Kidney (tissue), 14 donors: Measurements from ENCODE around the gene CHRNA7. TPM values are rescaled to one million over a fixed set of nuclear protein-coding genes. Genes with fewer than 3 reads are reported as not detected.

Source experiments
- DNase-seq, 5 donors: peaks; one replicate each; pipeline ENCODE4 v3.0.0-alpha.2; 2013 to 2020
- FAIRE-seq: peaks from 2 replicates; lab custom pipeline; 2012; peaks lifted over from hg19 to GRCh38; lab: Jason Lieb, UNC
- H3K27ac ChIP-seq, 2 donors: one replicate each; pipeline ENCODE4 v1.7.0; 2013; ENCODE audit warnings: low read depth in 2 of 2, low read length in 2 of 2, inconsistent platforms in 1 of 2
- H3K27me3 ChIP-seq: one replicate; pipeline ENCODE4 v1.7.1; 2013; ENCODE audit warnings: low read length, inconsistent platforms; ENCODE audit not compliant: control insufficient read depth, insufficient read depth
- H3K36me3 ChIP-seq, 3 donors: one replicate each; pipeline versions ENCODE4 v1.7.0 to v1.7.1; 2013; ENCODE audit warnings: low read length in 3 of 3, control low read depth in 1 of 3, inconsistent platforms in 1 of 3; ENCODE audit not compliant: insufficient read depth in 3 of 3, control insufficient read depth in 2 of 3
- H3K4me1 ChIP-seq, 3 donors: one replicate each; pipeline versions ENCODE4 v1.7.0 to v1.7.1; 2013; ENCODE audit warnings: low read length in 3 of 3, inconsistent platforms in 1 of 3, low read depth in 1 of 3; ENCODE audit not compliant: control insufficient read depth in 2 of 3, insufficient read depth in 2 of 3
- H3K4me3 ChIP-seq, 3 donors: one replicate each; pipeline versions ENCODE4 v1.7.0 to v1.8.1; 2013; ENCODE audit warnings: low read length in 3 of 3, control low read depth in 1 of 3, inconsistent platforms in 1 of 3
- H3K9ac ChIP-seq, 3 donors: one replicate each; pipeline versions ENCODE4 v1.7.0 to v1.7.1; 2013; ENCODE audit warnings: low read length in 3 of 3, control low read depth in 1 of 3, inconsistent platforms in 1 of 3
- H3K9me3 ChIP-seq, 3 donors: one replicate each; pipeline versions ENCODE4 v1.7.0 to v1.7.1; 2013; ENCODE audit warnings: low read length in 3 of 3, control low read depth in 1 of 3, inconsistent platforms in 1 of 3; ENCODE audit not compliant: control insufficient read depth in 2 of 3, insufficient read depth in 1 of 3
- CTCF ChIP-seq: IDR thresholded peaks from 3 replicates; pipeline ENCODE4 v1.5.1; 2012; ENCODE audit warnings: mild to moderate bottlenecking, moderate library complexity, borderline replicate concordance; ENCODE audit not compliant: insufficient read depth; ENCODE audit errors: extremely low read depth
- intact Hi-C: fragments of 100-400 bp; cut with DNase I; formaldehyde crosslinking; loops from one replicate; pipeline ENCODE4 v1.11.1; 2022
- polyA plus RNA-seq: library from polyadenylated mRNA; stranded (reverse); fragments of 350-450 nt; fragmentation: Illumina TruSeq; extraction: RNeasy Lipid Tissue Mini Kit (QIAGEN cat#74804); gene quantifications from one replicate; pipeline ENCODE4 v1.2.3, GENCODE V29; 2014; ENCODE audit warnings: low read depth, low replicate concordance; ENCODE audit not compliant: insufficient read depth
- total RNA-seq: library from RNA; stranded (reverse); fragmentation: NEBNext Ultra II Directional; extraction: Animal tissue kit (Norgen Biotek cat#: 25700); gene quantifications from one replicate; pipeline ENCODE4 v1.2.1, GENCODE V29; 2021
- donor health status: control.
- donor health status: control.
- donor health status: control.
- donor health status: control.
- donor health status: control.
- donor health status: DM: yes; HTN: yes; CAD: no.
- donor health status: Normal renal cell carcinoma (clear cell type).

The CHRNA7 gene
- total and polyA plus RNA-seq, 2 donors from 2014 or later = 0.80 to 1.6 TPM

- H3K4me3 ChIP-seq = no peak overlapping the region
- intact Hi-C loops = no loop called here
- FAIRE-seq (no peak), DNase-seq (no peak)
- H3K27me3 ChIP-seq = no peaks in the 10 kb centered on the region
- no peak overlapping the region for H3K27ac ChIP-seq
- no peak for TF ChIP-seq CTCF
- H3K36me3 ChIP-seq = no peaks in the 10 kb centered on the region
- H3K9me3 ChIP-seq = no peaks in the 10 kb centered on the region
- H3K9ac ChIP-seq = no peak overlapping the region
- H3K4me1 ChIP-seq = no peaks in the 10 kb centered on the region
These were observed 99.5 kb downstream of the CHRNA7 start for GRCh38 chr15:32129815-32130214.

- Histone ChIP-seq H3K27me3 (no peaks in the 10 kb centered on the region), H3K4me1 (no peaks in the 10 kb centered on the region), H3K36me3 (no peaks in the 10 kb centered on the region), H3K4me3 (no peak overlapping the region), H3K9me3 (no peaks in the 10 kb centered on the region), H3K27ac (no peak overlapping the region), H3K9ac (no peak overlapping the region)
- FAIRE-seq = no peak
- TF ChIP-seq CTCF = no peak
- intact Hi-C loops = no loop called here
- no peak for DNase-seq
These were observed 100.5 kb downstream of the CHRNA7 start for GRCh38 chr15:32130823-32131222.

GRCh38 chr15:32131803-32132202 lies 101.5 kb downstream of the CHRNA7 start:
- TF ChIP-seq CTCF = no peak
- Histone ChIP-seq H3K9ac (no peak overlapping the region), H3K36me3 (no peaks in the 10 kb centered on the region), H3K27ac (no peak overlapping the region), H3K4me3 (no peak overlapping the region), H3K4me1 (no peaks in the 10 kb centered on the region), H3K9me3 (no peaks in the 10 kb centered on the region), H3K27me3 (no peaks in the 10 kb centered on the region)
- intact Hi-C loops = no loop called here
- FAIRE-seq (no peak), DNase-seq (no peak)

GRCh38 chr15:32132859-32133258 lies 102.5 kb downstream of the CHRNA7 start:
- Histone ChIP-seq H3K4me1 (no peaks in the 10 kb centered on the region), H3K9ac (no peak overlapping the region), H3K4me3 (no peak overlapping the region), H3K27me3 (no peaks in the 10 kb centered on the region), H3K27ac (no peak overlapping the region), H3K9me3 (no peaks in the 10 kb centered on the region), H3K36me3 (no peaks in the 10 kb centered on the region)
- no peak for TF ChIP-seq CTCF
- intact Hi-C loops = no loop called here
- FAIRE-seq = no peak
- DNase-seq = no peak
